ENCODE data around the gene NEUROG3.

GRCh38 chr10:69571618-69572158, 1.5 kb downstream of the NEUROG3 start:
- TF ChIP-seq CTCF (IDR thresholded peaks at IDR 0.05) (no peak), POLR2A (IDR thresholded peaks at IDR 0.05) (no peak)
